DND-41 (cell line): ENCODE measurements around the gene GNG4.

Source experiments
- EZH2 ChIP-seq: IDR thresholded peaks from 3 replicates; pipeline ENCODE4 v1.6.1; 2012; ENCODE audit warnings: borderline replicate concordance, low read depth, mild to moderate bottlenecking, moderate library complexity, low read length, inconsistent platforms; ENCODE audit not compliant: severe bottlenecking
- TF ChIP-seq, protein P1 (sequence below): IDR thresholded peaks from 2 replicates; pipeline ENCODE4 v1.5.1; 2012; ENCODE audit warnings: borderline replicate concordance, low read length, moderate library complexity, mild to moderate bottlenecking; ENCODE audit not compliant: poor library complexity, severe bottlenecking; ENCODE audit errors: extremely low read depth

DNA sequence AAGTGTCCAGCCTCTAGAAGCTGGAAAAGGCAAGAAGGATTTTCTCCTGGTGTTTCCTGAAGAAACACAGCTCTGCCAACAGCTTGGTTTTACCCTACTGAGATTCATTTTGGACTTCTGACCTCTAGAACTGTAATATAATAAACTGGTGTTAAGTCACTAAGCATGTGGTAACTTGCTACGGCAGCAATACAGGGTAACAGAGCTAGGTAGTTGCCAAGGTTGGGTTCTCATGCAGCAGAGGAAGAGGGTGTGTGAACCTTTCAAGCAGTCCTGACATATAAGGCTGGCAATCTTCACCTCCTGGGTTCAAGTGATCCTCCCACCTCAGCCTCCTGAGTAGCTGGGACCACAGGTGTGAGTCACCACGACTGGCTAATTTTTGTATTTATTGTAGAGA is 36.0 kb downstream of the GNG4 start:
- TF ChIP-seq, protein P1, sequence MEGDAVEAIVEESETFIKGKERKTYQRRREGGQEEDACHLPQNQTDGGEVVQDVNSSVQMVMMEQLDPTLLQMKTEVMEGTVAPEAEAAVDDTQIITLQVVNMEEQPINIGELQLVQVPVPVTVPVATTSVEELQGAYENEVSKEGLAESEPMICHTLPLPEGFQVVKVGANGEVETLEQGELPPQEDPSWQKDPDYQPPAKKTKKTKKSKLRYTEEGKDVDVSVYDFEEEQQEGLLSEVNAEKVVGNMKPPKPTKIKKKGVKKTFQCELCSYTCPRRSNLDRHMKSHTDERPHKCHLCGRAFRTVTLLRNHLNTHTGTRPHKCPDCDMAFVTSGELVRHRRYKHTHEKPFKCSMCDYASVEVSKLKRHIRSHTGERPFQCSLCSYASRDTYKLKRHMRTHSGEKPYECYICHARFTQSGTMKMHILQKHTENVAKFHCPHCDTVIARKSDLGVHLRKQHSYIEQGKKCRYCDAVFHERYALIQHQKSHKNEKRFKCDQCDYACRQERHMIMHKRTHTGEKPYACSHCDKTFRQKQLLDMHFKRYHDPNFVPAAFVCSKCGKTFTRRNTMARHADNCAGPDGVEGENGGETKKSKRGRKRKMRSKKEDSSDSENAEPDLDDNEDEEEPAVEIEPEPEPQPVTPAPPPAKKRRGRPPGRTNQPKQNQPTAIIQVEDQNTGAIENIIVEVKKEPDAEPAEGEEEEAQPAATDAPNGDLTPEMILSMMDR: no peak
- no peak for TF ChIP-seq EZH2
